Stimulated activated CD8-positive, alpha-beta memory T cell treated with anti-CD3 and anti-CD28 coated beads, Interleukin-2, amount 100 ng/mL, for 1 hour (primary cell): ENCODE data around the gene ARHGAP22.

ENCODE experiments used
- DNase-seq, 2 donors: peaks; one replicate each; pipeline ENCODE4 v3.0.0-alpha.2; 2020; ENCODE audit warnings: low read depth in 2 of 2

Gene ARHGAP22

GRCh38 chr10:48533540-48533939 is 71.3 kb downstream of the ARHGAP22 start:
- DNase-seq = no peak

- DNase-seq = no peak
Observed at GRCh38 chr10:48531486-48531885, 73.4 kb downstream of the ARHGAP22 start.

GRCh38 chr10:48529331-48529730 is 75.5 kb downstream of the ARHGAP22 start:
- no peak for DNase-seq

- no peak for DNase-seq
Observed at GRCh38 chr10:48527756-48528155, 77.1 kb downstream of the ARHGAP22 start.

- DNase-seq = no peak
Observed at GRCh38 chr10:48526846-48527505, 77.9 kb downstream of the ARHGAP22 start.

- no peak for DNase-seq
Observed at GRCh38 chr10:48526011-48526821, 78.7 kb downstream of the ARHGAP22 start.

- no peak for DNase-seq
Observed at GRCh38 chr10:48525113-48525512, 79.8 kb downstream of the ARHGAP22 start.

GRCh38 chr10:48523820-48524758 is 80.8 kb downstream of the ARHGAP22 start:
- no peak for DNase-seq

GRCh38 chr10:48523212-48523819 is 81.6 kb downstream of the ARHGAP22 start:
- no peak for DNase-seq

GRCh38 chr10:48522011-48522765 is 82.7 kb downstream of the ARHGAP22 start:
- no peak for DNase-seq

GRCh38 chr10:48520594-48520993 is 84.3 kb downstream of the ARHGAP22 start:
- DNase-seq = no peak

- DNase-seq = no peak
Observed at GRCh38 chr10:48520184-48520506, 84.7 kb downstream of the ARHGAP22 start.

- no peak for DNase-seq
Observed at GRCh38 chr10:48519481-48520183, 85.2 kb downstream of the ARHGAP22 start.

GRCh38 chr10:48518986-48519385 is 85.9 kb downstream of the ARHGAP22 start:
- no peak for DNase-seq

- DNase-seq = no peak
Observed at GRCh38 chr10:48517911-48518811, 86.7 kb downstream of the ARHGAP22 start.

- DNase-seq = no peak
Observed at GRCh38 chr10:48517482-48517881, 87.4 kb downstream of the ARHGAP22 start.

GRCh38 chr10:48516911-48517310 is 88.0 kb downstream of the ARHGAP22 start:
- no peak for DNase-seq

GRCh38 chr10:48514916-48515315 is 90.0 kb downstream of the ARHGAP22 start:
- no peak for DNase-seq

GRCh38 chr10:48514255-48514654 is 90.6 kb downstream of the ARHGAP22 start:
- DNase-seq = no peak
